NCI-H2171 treated with DMSO at 0.1 percent for 48 hours (cell line): Measurements from ENCODE around the gene OGDH.
A peak's percentile ranks its signal among the peaks of the same experiment; 100 is the strongest.
"Not testable (repeated sequence)": the region's sequence is repeated elsewhere in the genome, so short reads cannot be mapped to it uniquely, and the experiment has no call there.

Experiments
- DNase-seq: peaks from one replicate; lab custom pipeline; 2025; lab: John Stamatoyannopoulos, UW

The OGDH gene

DNA sequence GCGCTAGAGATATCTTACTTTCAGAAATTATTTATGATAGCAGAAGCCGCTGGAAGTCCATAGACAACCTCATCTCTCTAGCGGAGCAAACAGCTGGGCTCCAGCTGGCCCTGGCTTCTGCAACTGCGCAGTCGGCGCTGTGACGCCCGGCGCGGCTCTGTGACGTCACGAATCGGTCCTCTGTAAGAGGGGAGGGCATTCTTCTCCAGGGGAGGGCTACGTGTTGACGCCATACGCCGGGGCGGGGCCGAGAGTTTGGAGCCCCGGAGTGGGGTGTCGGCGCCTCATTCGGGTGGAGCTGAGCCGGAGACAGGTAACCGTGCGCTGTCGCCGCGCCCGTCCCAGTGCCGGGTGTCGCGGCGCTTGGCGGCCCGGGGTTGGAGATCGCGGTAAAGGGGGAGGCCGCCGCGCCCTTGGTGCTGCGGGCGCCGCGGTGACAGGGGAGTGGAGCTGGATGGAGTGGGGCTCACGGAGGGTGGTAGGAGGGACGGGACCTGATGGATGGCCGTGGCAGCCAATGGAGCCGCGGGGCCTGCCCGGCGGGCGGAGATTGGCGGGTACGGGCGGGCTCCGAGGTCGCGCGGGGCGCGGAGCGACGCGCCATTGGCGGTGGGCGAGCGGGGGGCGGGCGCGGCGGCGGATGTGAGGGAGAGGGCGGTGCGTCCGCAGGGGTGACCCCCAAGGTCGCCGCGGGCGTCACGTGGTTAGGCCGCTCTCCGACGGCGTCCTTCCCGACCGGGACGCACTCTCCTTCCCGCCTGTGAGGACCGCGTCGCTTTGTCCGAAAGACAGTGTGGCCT is at the start of gene OGDH:
Gene OGDH, plus strand, starts transcription at position 287 of the 800 bp plus-strand sequence. CDS start 17,717 bp downstream, outside the sequence.
- peak; percentile 97 for DNase-seq

DNA sequence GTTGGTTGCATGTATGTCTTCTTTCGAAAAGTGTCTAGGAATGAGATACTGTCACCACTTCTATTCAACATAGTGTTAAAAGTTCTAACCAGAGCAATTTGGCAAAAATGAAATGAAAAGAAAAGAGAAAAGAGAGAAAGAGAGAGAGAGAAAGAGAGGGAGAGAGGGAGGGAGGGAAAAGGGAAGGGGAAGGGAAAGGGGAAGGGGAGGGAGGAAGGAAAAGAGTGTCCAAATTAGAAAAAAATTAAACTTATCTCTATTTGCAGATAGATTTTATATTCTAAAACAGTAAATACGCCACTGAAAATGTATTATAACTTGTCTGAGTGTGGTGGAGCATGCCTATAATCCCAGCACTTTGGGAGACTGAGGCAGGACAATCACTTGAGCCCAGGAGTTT is 48.9 kb upstream of the OGDH start:
- no peak for DNase-seq

DNA sequence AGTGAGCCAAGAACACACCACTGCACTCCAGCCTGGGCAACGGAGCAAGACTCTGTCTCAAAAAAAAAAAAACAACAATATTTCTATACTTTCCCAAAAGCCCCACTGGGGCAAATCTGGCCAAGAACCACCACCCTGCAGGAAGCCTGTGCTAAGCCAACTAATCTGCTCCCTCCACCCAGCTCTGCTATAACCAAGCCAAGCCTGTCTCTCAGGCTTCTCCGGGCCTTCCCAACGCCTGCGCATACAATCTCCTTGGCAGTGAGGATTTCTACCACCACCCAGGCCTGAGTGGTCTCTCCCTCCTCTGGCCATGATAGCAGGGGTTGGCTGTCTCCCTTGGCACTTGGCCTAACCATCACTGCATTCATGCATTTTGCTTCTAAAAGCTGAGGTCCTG is 46.9 kb upstream of the OGDH start:
- DNase-seq: no peak

DNA sequence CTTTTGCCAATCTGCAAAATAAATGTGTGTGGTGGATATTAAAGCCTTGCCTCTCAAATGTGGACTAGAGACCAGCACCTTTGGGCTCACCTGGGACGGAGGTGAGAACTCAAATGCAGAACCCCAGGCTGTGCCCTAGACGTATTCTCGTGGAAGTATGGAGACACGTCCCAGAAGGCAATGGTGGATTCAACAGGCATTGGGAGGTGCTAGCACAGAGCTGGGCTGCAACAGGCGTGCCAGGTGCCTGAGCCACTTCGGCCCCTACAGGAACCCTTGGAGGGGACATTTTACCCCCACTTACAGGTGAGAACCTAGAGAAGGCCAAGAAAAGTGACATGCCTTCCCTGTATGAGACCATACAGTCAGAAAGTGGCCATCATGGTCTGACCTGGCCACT is 44.9 kb upstream of the OGDH start:
- DNase-seq: no peak

DNA sequence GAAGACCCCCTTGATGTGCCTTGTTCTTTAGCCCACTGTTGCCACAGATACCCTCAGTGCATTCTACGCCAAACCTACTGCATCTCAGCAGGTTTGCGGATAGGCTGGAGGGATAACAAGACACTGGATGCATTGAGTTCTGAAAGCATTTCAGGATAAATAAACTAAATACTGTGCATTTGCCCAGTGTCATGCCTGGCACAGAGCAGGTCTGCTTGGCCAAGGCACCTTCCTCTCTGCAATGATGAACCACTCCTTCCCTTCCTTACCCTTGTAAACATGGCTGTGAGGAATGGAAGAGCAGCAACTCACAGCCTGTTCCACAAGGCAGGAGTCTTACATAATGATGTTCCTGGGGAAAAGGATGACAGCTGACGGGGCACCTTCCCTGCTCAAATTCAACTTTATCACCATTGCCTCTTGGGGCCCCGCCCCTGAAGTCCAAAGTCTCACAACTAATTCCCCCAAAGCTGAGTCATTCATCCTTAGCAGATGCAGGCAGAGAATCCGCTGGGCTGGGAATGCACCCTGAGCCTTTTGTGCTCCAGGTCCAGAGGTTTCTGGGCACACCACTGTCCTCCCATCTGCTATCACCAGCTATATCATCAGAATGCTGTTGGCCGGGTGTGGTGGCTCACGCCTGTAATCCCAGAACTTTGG is 44.3 kb upstream of the OGDH start:
- no peak for DNase-seq

DNA sequence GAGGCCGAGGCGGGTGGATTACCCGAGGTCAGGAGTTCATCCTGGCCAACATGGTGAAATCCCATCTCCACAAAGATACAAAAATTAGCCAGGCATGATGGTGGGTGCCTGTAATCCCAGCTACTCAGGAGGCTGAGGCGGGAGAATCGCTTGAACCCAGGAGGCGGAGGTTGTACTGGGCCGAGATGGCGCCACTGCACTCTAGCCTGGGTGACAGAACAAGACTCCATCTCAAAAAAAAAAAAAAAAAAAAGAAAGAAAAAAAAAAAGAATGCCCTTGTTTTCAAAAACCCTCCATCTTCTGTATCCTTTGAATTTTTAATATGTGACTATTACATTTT is 43.8 kb upstream of the OGDH start:
- DNase-seq: not testable (repeated sequence)

DNA sequence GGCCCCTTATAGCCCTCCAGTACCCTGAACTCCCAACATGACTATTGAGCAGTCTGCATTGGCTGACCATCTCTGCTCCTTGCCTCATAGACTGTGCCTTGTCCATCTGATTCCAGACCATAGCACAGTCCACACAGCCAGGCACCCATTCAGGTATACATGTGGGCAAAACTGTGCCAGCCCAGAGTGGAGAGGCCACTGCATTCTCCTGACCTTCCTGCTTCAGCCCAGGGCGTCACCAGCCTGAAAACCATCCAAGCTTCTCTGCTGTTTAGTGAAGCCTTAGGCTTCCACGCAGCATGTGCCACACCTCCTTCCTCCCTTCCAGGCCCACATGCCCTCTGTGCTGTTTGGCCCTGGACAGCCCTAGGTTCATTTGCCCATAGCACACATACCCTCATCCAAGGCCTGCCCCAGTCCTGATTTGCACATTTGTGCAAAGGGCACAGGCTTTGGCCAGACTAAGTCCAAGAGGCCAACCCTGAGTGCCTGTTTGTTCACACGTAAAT is 43.2 kb upstream of the OGDH start:
- DNase-seq: no peak

DNA sequence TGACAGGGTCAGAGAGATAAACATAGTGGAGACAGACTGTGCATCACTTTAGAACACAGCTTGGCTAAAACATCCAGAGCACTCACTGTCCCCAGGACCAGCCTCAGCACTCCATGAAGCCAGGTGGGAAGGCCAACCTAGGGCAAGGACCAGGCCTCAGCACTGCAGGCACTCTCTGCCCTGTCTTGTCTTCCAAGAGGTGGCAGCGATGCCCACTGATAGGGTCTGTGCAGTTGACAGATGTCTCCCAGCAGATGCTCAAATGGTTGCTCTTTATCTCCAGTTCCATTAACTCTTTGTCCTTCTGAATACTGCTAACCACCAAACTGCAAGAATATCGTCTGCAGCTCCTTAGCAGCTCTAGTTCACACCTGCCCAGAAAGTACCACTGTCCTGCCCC is 41.8 kb upstream of the OGDH start:
- DNase-seq: no peak

DNA sequence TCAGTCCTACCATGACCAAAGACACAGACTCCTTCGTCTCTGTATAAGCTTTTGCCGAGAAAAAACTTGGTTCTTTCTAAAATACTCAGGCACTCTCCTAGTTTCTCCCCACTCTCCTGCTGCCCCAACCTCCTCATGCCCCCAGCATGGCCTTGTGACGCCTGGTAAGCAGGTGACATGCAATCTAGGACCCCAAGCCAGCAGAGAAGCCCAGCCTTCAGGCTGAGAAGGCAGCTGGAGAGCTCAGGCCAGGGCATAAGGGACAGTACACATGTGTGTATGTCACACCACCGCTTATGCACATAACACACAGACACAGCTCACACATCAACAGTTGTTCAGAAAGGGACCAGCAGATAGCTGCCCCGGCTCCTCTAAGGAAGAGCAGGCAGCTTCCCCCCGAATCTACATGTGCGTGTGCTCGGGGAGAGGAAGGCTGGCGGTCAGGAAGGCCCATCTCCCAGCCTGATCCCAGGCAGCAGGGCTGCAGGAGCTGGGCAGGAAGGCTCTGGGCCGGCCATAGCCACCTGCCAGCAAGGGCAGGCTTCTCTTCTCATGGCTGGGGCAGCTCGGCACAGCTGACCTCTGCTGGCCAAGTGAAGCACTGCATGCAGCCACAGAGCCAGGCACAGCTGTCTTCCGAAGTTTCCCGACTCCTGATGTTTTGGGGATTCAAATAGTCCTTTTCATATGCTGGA is 41.2 kb upstream of the OGDH start:
- peak; percentile 41 for DNase-seq

DNA sequence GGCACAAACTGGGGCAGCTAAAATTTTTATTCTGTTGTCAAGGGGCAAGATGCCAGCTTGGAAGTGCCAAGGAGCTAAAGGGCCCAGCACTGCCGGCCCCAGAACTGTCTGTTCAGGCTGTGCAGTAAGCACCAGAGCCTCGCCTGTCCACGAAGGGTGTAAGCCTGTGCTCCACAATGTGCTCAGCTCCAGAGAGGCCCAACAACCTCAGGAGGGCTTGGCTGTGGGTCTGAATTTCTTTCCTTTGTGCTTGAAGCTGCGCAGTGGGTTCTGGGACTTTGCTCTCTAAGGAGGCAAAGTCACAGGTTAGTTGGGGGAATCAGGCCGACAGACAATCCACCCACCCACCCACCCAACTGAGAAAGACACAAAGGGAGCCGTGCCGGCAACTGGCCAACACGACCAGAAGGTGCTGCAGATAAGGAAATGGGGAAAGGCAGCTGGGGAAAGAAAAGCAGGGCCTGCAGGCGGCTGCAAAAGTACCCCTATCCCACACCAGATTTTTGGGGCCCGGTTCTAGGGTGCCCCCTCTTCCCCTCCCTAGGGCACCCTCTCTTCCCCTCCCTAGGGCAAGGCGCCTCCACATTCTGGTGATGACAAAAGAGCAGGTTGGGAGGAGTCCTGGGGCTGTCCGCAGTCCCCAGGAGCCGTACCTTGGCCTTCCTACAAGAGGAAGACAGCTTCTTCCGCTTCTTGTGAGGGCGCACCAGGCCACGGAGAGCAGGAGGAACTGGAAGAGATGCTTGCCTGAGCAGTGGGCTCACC is 40.5 kb upstream of the OGDH start:
- DNase-seq: no peak

DNA sequence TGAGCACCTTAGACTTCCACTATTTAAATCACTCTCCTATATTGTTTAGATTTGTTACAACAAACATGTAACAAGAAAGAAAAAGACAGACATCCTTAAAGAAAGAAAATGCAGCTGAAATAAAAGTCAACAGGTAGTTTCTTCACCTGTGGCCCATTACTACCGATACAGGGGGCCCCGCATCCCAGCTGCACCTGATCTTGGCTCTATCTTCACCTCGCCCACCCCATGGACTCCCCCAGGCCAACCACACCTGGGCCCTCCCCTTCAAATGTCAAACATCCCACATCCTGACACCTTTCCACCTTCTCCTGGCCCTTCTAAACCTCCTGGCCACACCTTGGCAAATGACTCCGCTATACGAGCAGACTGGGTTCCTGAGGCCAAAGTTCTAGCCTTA is 39.7 kb upstream of the OGDH start:
- no peak for DNase-seq

DNA sequence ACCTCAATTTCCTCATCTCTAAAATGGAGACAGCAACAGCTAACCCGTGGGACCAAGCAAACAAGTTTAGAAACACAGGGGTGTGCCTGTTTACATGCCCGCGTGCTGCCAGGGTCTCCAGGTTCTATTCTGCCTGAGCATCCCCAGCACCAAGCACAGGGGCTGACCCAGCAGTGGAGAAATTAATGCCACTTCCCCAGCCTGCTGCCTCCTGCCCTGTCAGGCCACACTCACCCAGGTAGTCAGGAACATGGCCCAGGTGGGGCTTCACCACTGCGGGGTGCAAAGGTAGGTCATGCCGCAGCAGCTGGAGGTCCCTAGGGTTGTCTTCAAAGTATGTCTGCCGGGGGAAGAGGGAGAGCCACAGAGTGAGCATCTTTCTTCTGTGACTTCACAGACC is 38.5 kb upstream of the OGDH start:
- no peak for DNase-seq

DNA sequence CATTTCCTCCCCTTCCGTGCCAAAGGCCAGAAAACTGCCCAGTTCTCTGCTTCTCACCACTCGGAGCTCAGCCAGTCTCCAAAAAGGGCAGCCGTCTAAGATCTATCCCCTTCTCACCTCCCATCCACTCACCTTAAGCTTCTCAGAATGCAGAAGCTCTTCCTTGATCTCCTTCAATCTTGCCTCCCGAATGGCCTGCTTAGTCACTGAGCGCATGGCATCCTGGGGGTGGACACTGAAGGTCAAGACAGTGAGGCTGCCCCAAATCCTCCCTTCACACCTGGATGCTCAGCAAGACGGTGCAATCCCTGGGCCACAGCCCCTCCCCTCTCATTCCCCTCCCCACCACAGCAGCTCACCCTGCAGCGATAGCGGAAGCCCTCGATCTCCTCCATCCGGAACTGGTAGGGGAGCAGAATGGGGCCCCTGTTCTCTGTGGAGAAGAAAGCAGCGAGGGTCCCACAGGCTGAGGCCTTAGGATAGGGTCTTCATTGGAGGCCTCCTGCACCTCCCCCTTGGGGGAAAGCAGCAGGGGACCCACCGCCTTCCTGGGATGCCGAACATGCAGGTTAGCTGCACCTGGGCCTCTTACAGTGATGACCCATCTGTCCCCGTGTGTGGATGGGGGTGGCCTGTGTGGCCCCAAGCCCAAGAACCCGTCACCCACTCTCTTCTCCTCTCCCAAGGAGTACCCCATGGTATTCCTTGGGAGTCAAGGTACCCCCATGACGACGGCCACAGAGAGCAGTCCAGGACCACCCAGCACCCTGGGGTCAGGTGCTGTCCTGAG is 37.5 kb upstream of the OGDH start:
- DNase-seq: no peak

DNA sequence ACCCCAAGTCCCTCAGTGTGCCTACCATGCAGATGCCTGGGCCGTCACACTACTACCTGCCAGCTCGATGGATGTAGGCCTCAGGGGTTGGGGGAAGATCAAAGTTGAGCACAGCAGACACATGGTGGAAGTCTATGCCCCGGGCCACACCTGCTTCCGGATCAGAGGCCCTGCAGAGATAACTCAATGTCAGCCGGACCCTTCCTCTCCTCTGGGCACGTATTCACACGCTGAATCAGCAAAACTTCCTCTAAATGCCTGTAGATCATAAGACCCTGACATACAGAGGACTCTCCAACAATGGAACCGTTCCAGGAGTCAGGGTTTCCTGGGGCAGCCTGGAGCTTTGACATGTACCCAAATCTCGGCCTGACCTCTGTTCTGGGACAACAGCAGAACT is 36.5 kb upstream of the OGDH start:
- no peak for DNase-seq

DNA sequence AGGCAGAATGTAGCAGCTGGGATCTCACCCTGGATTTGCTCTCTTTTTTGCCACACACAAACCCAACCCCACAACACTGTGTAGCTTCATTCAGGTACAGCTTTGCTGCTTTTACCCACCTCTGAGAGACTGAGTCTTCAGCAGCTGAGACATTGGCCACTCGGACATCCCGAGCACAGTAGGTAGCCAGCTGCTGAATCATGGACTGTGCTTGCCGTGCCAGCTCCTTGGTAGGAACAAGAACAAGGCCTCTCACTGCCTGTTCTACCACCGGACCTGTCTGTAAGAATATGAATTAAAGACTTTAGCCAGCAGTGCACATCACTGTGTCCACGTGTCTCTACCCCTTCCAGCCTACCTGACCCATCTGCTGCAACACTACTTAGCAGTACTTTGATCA is 33.7 kb upstream of the OGDH start:
- no peak for DNase-seq

DNA sequence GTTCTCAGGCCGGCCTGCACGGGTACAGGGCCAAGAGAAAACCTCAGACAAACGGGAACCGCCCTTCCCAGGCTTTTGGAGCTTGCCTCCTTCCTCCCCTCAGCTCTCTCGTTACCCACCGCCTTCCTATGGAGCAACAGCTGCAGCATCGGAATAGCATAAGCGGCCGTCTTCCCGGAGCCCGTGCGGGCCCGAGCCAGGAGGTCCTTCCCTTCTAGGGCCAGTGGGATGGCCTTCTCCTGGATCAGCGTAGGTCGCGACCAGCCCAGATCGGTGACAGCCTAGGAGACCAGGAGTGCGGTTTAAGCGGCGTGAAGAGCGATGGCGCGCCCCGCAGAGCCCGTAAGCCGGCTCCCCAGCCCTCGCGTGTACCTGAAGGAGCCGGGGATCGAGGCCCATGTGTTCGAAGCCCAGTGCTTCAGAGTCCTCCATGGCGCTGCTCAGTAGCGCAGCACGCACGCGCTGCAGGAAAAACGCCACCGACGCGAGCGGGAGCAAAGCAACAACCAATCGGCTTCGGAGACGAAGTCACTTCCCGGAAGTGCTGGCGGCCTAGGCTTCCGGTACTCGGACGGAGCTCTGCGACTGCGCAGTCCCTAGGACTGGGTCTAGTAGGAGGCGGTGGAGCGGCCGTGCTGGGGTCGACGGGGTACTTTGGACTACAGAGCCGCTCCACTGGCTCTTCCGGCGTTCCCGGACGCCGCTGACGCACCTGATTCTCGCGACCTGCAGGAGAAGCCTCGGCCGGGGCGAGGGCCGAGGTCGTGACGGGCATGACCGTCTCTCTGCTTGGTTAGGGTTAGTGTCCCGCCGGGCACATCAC is 32.8 kb upstream of the OGDH start, which contains the start of gene DDX56:
Gene DDX56, minus strand, starts transcription at position 445 of the 823 bp plus-strand sequence. Its CDS starts 13 bp downstream, at position 432.
- DNase-seq: peak; percentile 94

DNA sequence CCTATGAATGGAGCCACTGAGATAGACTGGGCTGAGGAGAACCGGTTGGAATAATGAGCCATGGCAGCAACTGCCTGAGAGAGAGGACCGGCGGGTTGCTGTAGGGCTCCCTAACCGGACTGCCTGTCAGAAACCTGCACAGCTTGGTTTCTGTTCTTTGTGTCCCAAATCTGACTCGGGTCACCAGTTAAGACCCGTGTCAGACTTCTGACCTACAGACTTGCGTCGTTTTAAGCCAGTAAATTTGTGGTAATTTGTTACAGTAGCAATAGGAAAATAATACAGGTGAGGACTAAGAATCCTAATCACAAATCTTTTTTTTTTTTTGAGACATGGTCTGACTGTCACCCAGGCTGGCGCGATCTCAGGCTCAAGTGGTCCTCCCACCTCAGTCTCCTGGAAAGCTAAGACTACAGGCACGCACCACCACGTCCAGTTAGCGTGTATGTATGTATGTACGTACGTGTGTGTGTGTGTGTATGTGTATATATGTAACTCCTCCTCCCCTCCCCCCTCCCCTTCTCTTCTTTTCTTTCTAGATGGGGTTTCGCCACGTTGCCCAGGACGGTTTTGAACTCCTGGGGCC is 32.0 kb upstream of the OGDH start:
- no peak for DNase-seq

DNA sequence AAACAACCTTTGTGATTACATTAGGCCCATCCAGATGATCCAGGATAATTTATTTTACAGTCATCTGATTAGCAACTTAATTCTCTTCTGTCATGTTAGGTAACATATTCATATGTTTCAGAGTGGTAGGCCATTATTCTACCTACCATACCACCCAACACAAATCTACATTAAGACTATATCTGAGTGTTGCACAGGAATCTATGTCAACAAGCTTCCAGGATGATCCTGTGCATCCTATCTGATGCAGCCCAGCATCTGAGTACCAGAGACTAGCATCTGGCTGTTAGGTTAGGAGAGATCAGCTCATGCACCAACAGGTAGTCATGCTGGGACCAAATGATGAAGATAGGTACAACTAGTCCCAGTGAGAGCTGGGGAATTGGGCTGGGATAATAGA is 31.4 kb upstream of the OGDH start:
- no peak for DNase-seq

DNA sequence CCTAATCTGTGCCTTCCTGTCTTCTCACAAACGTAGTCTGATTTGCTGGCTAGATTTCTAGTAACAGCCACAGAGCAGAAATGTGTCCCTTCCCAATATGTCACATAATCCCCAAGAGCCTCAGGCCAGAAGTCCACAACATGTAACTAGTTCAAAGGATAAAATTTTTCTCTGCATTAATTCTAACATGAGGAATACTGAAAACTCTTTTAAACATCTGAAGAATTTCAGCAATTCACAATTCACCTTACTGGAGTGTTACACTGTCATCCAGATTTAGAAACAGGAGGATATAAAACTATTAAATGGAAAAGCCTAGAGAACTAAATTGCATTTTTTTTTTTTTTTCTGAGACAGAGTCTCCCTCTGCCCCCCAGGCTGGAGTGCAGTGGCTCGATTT is 30.2 kb upstream of the OGDH start:
- no peak for DNase-seq
